Epithelial cell of proximal tubule (primary cell): ENCODE results near the gene MYL5. TPM values are rescaled to one million over a fixed set of nuclear protein-coding genes. Genes with fewer than 3 reads are reported as not detected.

Experiments
- DNase-seq: peaks from one replicate; pipeline ENCODE4 v3.0.0-alpha.2; 2011; ENCODE audit warnings: low read depth
- H3K4me3 ChIP-seq: 2 replicates; pipeline ENCODE4 v1.5.1; 2011; ENCODE audit warnings: low read depth, mild to moderate bottlenecking, low read length
- CTCF ChIP-seq: conservative IDR thresholded peaks from 2 replicates; pipeline ENCODE4 v1.5.1; 2012; ENCODE audit warnings: low read depth, mild to moderate bottlenecking, low read length
- total RNA-seq: library from RNA; depleted of rRNA; stranded (reverse); fragments of >200 nt; gene quantifications from 2 replicates; pipeline ENCODE4 v1.2.3, GENCODE V29; 2015

The MYL5 gene
- total RNA-seq, 1 donor from 2014 or later = 4.0 TPM

DNA sequence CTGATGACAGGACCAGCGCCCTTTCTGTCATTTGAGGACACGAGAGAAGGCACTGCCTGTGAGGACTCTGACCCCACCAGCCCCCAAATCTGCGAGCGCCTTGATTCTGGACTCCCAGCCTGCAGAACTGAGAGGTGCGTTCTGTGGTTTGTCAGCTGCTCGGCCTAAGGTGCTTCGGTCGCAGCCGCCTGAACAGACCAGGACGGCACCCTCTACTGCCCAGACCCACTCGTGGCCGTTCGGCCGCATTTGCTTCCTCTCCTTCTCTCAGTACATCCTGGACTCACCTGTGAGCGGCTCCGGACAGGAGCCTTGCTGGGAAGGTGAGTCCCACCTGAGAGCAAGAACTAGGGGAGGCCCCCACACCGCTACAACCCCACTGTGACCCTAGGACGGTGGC, 39.7 kb downstream of the MYL5 start:
- no peak overlapping the region for H3K4me3 ChIP-seq
- TF ChIP-seq CTCF = no peak
- DNase-seq = no peak

DNA sequence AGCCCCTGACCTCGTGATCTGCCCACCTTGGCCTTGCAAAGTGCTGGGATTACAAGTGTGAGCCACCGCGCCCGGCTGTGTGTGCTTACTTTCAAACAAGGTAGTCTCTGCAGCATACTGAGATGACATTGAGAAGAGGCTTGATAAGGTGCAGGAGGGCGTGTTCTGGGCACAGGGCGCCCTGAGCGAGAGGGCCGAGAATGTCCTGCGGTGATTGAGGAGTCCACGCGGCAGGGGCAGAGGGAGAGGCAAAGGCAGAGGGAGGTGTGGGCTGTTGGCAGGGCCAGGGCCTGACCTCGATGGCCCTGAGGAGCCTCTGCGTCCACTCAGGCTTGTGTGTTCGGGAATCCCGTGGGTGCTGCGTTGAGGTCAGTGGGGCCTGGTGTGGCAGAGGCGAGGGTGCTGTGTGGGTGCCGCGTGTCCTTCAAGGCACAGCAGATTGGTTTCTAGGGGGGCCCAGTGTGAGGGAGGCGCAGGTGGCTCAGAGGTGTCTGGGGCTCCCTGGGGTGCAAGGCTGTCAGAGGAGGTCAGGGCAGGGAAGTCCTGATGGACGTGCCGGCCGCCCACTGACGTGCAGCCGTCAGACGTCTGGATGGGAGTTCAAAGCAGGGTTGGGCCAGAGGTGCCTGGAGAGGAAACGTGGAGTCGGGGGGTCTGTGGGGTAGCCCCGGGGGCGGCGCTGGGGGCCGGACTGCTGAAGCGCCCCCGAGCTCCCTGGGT, 43.4 kb downstream of the MYL5 start:
- TF ChIP-seq CTCF = no peak
- H3K4me3 ChIP-seq = no peak overlapping the region
- no peak for DNase-seq

DNA sequence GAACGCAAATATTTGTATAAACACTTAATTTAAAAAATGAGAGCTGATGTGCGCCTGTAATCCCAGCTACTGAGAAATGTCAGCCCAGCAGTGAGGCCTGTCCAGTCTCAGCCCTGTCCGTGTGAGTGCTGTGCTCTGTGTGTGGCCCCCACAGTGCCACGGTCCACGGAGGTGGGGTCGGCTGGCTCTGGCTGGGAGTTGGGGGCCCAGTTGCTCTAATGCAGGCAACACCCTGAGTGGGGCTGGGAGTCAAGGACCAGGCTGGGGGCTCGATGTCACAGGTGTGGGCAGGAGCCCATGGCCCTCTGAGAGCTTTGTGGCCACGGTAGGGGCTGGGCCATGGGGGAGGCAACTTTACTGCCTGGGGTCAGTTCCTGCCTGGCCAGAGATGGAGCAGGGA, 44.1 kb downstream of the MYL5 start:
- no peak for DNase-seq
- H3K4me3 ChIP-seq = no peak overlapping the region
- TF ChIP-seq CTCF = no peak

- DNase-seq = no peak
- no peak for TF ChIP-seq CTCF
- H3K4me3 ChIP-seq = no peak overlapping the region
Measured at GRCh38 chr4:720111-720860, 45.9 kb downstream of the MYL5 start.

- no peak for TF ChIP-seq CTCF
- H3K4me3 ChIP-seq = no peak overlapping the region
- no peak for DNase-seq
Measured at GRCh38 chr4:721261-722168, 47.2 kb downstream of the MYL5 start.

- H3K4me3 ChIP-seq = no peak overlapping the region
- no peak for TF ChIP-seq CTCF
- DNase-seq = no peak
Measured at GRCh38 chr4:722169-722725, 47.9 kb downstream of the MYL5 start.
